Measurements from ENCODE around the gene DOCK2.
"Not testable (repeated sequence)": the region's sequence is repeated elsewhere in the genome, so short reads cannot be mapped to it uniquely, and the experiment has no call there.

Gene DOCK2

DNA sequence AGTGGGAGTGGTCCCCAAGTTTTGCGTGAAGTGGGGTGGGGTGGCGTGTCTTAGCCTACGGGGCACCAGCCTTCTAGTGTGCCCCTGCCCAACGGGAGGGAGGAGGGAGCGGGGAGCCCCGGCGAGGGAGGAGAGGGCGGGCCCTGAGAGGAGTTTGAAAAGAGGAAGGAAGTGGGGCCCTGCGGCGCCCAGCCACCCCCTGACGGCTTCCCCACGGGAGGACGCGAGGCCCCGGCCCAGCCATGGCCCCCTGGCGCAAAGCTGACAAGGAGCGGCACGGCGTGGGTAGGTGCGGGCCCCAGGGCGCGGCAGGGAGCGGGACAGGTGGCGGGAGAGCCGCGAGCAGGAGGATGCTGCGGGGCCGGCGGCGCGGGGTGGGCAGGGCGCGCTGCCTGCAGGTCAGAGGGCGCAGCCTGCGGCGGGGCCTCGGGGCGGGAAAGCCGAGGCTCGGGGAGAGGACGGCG, at the start of gene DOCK2:
Gene DOCK2, plus strand, starts transcription at position 191 of the 464 bp plus-strand sequence. Its CDS starts 52 bp downstream, at position 243.
- DNase-seq, result peak in 4 of 56 donors; percentile 8 to 29 (median 17)

DNA sequence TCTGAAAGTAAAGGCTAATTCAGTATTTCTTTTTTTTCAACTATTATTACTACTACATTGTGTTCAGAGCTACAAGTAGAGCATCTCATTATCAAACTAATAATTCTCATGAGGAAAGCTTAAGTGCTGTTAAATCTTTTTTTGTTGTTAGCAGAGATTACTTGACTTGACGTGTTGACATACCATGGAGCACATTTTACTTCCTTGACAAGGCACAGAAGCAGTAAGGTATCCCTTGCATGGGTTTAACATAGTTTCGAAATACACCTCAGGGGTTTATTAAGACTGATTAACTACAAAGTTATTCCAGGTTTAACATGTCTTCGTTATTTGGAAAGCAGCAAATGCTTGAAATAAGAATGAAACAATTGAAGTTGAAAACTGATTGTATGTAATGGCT, 46.5 kb upstream of the DOCK2 start:
- DNase-seq, result no peak

DNA sequence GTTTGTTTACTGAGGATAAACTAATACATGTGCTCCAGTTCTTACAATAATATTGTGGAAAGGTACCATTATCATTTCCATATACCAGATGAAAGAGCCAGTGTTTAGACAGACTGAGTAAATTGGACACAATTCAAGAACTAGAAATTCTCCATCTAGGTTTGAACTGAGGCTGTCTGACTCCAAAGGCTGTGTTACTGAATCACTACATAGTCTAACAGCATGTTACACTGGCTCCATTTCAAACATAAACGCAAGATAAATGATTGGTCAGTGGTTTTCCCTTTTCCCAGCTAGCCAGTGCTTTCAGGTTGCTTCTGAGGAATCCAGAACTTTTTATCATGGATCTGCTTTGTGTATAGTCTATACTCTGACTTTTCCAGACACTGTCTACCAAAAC, 45.4 kb upstream of the DOCK2 start:
- DNase-seq, result no peak

DNA sequence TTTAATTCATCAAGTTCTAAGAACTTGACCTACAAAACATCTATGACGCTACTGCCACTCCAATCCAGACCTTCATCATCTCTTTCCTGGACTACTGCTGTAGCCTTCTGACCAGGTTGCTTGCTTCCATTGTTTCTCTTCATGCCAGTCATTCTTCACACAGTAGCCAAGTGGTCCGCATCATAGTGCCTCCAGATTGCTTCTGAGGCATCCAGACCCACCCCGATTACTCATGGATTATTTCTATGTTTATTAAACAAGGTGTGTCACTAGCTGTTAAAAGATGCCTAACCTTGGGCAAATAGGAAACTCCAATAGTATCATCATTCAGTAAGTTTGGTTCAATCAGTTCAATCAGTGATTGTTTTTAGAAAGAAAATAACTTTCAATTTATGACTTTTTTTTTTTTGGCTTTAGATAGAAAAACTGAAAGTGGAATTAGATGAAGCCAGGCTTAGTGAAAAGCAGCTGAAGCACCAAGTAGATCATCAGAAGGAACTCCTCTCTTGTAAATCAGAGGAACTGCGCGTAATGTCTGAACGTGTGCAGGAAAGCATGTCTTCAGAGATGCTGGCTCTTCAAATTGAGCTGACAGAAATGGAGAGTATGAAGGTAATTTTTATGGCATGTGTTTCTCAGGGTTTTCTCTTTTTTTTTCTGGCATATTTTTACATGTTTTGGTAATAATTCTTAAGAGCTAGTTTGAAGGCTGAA, 44.0 kb upstream of the DOCK2 start:
- no peak for DNase-seq

DNA sequence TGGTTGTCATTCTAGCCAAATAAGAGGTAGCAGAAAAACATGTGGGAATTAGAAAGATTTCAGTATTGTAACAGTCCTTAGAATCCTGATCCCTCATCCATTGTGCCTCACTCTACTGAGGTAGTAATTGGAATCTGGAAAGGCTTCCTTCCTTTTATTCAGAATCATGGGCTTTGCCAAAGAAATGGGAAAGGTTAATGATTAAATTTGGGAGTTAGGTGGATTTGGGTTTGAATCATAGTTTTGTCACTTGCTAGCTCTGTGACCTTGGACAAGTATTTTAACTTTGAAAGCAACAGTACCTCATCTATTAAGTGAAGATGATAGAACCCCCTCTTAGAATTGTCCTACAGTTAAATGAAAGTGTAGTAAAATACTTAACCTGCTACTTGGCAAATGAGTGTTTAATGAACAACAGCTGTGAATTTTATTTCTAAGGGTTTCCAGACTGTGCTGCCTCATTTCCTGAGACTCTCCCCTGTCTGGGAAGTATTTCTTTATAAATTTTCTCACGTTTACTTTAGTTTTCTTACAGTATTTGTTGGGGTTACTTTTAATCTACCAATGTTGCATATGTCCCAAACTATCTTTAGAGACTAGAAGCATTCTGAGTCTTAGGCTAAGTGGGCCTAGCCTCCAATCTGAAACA, 41.8 kb upstream of the DOCK2 start:
- DNase-seq, result no peak

DNA sequence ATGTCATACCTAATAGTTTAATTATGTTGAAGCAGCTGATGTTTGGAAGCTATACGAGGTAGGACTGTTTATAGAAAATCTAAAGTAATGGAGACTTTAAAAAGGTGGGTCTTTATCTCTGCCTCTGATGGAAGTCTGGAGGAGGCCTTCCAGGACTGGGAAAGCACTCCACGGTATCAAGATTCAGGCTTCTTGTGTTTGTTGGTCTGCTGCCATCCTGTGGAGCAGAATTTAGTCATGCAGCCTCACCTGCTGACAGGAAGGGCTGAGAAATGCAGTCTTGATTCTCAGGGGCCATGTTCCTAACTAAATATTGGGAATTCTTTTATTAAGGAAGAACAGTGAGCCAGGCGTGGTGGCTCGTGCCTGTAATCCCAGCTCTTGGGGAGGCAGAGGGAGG, 37.6 kb upstream of the DOCK2 start:
- DNase-seq, result no peak

DNA sequence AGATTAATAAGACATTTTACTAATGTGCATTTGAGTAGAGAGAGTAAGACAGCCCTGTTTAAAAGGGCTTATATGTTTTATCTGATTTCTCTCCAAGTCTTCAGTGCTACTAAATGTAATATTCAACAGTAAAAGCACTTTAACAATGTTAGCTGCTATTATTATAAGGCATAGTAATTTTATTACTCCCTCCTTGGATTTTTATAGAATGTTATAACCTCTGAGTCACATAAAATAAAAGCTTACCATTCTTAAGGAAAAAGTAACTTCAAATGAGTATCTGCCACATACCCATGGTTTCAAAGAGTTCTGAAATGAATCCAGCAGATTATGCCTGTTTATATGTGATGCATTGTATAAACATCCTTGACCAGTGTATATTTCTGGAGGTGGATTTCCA, 34.5 kb upstream of the DOCK2 start:
- DNase-seq, result no peak

DNA sequence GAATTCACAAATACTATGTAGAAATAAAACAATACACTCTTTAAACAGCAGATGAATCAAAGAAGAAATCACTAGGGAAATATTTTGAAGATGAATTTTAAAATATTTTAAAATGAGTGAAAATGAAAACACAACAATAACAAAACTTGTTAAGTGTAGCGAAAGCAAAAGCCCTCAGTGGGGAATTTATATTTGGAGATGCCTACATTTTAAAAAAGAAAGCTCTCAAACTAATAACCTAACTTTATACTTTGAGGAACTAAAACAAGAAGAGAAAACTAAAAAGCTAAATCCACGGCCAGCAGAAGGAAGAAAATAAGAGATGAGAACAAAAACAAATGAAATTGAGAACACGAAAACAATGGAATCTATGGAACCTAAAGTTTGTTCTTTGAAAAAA, 30.8 kb upstream of the DOCK2 start:
- no peak for DNase-seq

DNA sequence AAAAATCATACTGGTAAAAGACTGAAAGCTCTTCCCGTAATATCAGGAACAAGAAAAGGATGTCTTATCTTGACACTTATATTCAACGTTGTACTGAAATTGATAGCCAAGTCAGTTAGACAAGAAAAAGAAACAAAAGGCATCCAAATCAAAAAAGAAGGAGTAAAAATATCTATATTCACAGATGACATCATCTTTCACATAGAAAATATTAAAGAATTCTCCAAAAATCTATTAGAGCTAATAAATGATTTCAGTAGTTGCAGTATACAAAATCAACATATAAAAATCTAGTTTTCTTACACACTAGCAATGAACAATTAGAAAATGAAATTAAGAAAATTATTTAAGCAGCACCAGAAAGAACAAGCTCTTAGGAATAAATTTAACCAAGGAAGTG, 29.2 kb upstream of the DOCK2 start:
- DNase-seq, result no peak

DNA sequence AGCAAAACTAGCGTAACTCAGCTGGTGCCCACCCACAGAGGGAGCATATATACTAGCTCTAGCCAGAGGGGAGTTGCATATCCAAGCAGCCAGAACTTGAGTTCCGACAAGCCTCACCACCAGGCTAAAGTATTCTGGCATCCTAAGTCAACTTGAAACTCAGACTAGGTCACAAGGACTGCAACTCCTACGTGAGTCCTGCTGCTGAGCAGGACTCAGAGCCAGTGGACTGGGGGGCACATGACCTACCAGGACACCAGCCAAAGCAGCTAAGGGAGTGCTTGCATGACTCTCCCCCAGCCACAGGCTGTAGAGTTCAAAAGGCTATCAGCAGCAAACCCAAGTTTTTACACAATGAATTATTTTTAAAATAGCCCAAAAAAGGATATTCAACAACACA, 27.4 kb upstream of the DOCK2 start:
- DNase-seq, result no peak

DNA sequence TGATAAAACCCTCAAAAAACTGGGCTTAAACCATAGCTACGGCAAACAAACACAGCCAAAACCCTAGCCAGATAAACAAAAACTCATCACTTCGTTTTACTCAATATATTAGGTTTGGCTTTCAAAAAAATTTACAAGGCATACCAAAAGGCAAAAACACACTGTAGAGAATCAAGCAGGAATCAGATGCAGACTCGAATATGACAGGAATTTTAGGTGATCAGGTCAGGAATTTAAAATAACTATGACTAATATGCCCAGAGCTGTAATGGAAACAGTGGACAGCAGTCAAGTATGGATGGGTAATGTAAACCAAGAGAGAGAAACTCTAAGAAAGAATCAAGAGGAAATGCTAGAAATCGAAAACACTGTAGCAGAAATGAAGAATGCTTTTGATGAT, 26.5 kb upstream of the DOCK2 start:
- no peak for DNase-seq

DNA sequence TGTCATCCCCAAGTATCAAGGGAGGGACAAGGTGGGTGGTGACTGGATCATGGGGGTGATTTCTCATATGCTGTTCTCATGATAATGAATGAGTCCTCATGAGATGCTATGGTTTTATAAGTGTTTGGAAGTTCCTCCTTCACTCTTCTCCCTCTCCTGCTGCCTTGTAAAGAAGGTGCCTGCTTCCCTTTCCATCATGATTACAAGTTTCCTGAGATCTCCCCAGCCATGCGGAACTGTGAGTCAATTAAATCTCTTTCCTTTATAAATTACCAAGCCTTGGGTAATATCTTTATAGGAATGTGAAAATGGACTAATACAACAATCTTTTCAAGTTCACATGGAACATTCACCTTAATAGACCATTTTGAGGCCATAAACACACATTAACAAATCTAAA, 21.5 kb upstream of the DOCK2 start:
- DNase-seq, result no peak

DNA sequence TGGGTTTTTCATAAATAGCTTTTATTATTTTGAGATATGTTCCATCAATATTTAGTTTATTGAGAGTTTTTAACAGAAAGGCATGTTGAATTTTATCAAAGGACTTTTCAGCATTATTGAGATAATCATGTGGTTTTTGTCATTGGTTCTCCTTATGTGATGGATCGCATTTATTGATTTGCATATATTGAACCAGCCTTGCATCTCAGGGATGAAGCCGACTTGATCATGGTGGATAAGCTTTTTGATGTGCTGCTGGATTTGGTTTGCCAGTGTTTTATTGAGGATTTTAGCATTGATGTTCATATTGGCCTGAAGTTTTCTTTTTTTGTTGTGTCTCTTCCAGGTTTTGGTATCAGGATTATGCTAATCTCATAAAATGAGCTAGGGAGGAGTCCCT, 12.8 kb upstream of the DOCK2 start:
- DNase-seq, result not testable (repeated sequence)

DNA sequence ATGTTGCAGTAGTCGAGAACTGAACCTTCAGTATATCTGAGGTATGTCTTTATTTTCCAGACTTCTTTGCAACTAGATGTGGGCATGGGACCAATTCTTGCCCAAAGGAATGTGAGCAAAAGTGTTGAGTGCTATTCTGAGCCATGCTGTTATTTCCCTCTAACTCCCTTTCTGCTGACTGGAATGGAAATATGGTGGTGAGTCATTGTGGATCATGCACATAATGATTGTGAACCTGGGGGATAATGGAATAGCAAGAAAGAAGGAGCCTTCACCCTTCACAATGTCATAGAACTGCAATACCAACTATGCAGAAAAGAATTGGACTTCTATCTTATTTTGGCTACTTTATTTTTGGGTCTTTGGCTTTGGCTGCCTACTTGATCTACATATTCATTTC, 10.3 kb upstream of the DOCK2 start:
- no peak for DNase-seq

DNA sequence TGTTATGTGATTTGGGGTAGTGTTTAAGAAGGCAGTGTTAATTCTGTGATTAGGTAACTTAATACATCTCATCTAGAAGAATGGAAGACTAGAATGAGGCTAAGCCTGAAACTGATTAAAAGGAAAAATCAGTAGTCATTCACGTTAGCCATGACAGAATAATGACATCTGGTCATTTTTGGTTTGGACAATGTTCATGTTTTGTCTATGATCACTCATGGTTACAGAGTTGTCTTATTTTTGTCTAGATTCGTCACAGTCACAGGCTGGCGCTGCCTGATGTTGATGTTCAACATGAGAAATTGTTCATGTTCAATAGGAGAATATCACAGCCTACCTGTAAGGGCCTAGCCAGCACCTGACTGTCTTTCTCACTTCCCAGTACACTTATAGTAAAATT, 9.5 kb upstream of the DOCK2 start:
- DNase-seq, result no peak

DNA sequence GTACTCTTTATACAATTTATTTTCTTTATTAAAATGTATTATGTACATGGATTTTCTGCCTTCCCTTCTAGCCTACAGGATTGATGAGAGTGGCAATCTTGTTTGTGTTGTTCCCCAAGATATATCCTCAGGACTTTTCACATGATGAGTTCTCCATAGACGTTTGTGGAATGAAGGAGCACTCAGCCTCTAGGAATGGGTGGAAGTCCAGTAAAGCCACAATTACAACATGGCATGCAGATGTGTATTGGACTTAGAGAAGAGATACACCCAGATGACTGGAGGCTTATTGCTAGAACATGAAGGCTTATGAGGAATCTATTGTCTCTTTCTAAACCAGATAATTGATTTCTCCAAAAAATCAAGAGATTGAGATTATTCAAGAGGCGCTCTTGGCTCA, 8.2 kb upstream of the DOCK2 start:
- no peak for DNase-seq

DNA sequence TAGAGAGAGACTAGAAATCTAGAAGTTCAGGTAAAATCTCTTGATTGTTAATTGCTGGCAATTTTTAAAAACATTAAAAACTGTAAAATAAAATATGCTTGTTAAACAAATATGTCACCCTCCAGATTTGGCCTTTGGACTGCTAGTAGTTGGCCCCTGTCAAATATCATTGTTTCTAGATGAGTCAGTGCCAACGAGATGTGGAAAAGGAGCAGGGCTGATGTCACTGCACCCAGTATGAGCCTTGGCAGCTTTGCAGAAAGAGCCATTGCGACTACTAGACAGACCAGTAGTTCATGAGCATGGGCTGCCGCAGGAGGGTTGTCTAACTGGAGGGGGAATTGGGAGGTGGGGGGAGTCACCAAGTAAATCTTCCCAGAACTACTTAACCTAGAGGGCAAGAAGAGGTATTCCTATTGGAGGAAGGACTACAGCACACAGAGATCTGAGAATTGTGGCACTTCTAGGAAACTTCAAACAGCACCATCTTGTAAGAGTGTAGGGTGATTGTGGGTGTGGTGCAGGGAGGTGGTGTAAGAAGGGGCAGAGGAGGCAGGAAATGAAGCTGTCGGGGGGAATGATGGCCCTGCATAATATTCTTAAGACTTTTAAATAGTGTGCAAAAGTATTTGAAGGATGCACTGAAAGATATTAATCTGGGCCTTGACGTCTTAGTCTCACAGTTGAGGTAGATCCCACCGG, 7.1 kb upstream of the DOCK2 start:
- DNase-seq, result no peak

DNA sequence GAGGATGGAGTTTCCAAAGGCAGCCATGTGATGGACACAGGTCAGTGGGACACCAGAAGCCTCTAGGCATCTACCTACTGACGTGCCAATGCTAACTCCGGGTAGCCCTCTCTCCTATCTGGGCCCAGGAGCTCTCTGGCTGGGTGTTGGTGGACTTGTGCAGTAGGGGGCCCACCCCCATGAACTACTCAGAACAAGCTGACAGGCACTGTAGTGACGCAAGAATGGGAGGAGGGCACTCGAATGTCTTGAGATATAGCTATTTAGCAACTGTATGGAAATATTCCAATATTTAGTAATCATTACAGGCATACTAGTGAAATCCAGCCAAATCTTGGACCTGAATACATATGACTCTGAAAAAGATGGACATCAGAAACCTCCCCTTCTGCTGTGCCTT, 5.7 kb upstream of the DOCK2 start:
- DNase-seq, result no peak

DNA sequence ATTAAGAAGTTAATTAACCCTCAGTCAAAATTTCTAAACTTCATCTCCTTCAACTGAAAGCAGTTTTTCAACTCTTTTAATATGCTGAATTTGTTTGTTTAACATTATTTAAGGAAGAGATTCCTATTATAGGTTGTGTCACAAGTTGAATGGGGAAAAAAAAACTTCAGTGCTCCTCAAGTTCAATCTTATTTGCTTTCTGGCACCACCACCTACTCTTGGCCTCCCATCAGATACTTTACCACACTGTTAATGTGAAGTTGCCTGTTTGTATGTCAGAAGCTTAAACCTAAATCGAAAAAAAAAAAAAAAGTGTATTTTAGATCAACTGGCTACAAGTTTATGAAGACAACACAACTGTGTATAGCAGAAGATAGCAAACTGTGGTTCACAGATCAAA, 4.1 kb upstream of the DOCK2 start:
- DNase-seq, result no peak

DNA sequence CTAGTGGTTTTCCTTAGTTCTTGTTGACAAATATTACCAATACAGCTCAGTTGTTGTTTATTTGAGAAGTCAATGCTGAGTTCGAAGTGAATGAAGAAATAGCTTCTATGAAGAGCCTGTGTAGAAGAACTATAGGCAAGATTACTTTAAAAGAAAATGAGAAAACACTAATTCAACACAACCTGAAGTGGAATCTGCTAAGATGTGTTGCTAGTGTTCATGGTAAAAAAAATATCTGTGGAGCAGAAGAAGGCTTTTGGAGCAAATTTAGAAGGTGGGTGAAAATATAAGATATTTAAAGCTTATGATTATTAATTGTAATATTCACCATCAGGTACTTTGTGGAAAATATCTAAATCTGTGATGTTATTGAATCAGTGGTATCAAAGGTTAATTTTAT, 2.5 kb upstream of the DOCK2 start:
- no peak for DNase-seq

DNA sequence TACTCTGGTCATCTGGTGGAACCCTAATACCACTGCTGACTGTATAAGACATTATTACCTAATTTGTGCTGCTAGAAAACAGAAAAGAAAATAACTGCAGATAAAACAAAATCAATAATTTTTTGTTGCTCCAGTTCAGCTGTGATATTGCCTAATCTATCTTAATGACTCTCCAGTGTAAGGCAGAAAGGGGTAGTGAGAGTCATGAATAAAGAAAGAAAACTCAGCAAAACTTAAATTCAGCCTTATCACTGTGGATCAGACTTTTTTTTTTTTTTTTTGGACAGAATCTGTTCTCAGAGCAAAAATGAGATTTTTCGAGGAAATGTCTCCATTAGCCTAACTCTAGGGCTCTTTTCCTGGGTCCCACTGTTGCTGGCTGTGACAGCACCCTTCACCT, 1.1 kb upstream of the DOCK2 start:
- DNase-seq, result no peak

DNA sequence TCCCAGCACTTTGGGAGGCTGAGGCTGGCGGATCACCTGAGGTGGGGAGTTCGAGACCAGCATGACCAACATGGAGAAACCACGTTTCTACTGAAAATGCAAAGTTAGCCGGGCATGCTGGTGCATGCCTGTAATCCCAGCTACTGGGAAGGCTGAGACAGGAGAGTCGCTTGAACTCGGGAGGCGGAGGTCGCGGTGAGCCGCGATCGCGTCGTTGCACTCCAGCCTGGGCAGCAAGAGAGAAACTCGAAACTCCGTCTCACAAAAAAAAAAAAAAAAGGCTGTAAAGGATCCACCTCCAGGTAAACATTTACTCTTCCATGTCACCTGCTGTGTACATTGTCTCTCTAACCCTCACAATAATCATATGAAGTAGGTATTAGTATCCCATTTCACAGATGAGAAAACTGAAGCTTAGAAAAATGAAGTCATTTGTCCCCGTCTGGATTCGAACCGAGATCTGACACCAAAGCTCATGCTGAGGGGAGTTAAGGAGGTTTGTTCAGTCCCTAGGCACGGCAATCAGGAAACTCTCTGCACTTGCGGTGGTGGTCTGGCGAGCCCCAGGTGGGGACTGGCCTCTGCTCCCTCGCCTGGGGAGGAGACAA, 494 bp upstream of the DOCK2 start:
- DNase-seq, result no peak

All from nucleus accumbens (tissue), 56 donors.